Measurements from ENCODE around the gene SLC15A4. TPM values are rescaled to one million over a fixed set of nuclear protein-coding genes. Genes with fewer than 3 reads are reported as not detected.

The SLC15A4 gene
- total RNA-seq, 1 experiment from 2014 or later, result 20.6 TPM

GRCh38 chr12:128802756-128803155 lies 21.0 kb downstream of the SLC15A4 start:
- Histone ChIP-seq H3K4me1 (ENCODE audit: control insufficient read depth in 1 of 2, insufficient read depth in 2 of 2, low read length in 2 of 2) (no peaks in the 10 kb centered on the region), H4K20me1 (ENCODE audit: insufficient read depth) (no peaks in the 10 kb centered on the region), H3K36me3 (ENCODE audit: control insufficient read depth in 1 of 2, insufficient read depth in 2 of 2, low read length in 2 of 2) (peaks cover 11 to 25% of the 10 kb centered on the region in 2 experiments), H3K9me3 (ENCODE audit: control insufficient read depth in 1 of 2, insufficient read depth in 1 of 2, low read depth in 1 of 2, low read length in 2 of 2) (no peaks in the 10 kb centered on the region), H3K4me3 (replicated peaks in 1 of 2; ENCODE audit: low read depth in 1 of 2, low read length in 2 of 2) (no peak overlapping the region), H3K79me2 (ENCODE audit: insufficient read depth, low read length) (peaks cover 38% of the 10 kb centered on the region), H2AFZ (ENCODE audit: low read depth, low read length, poor library complexity, severe bottlenecking) (no peak overlapping the region), H3K27me3 (ENCODE audit: insufficient read depth, low read length) (no peaks in the 10 kb centered on the region), H3K27ac (ENCODE audit: low read depth, low read length) (no peak overlapping the region), H3K9me2 (ENCODE audit: insufficient read depth) (no peaks in the 10 kb centered on the region), H3K9ac (ENCODE audit: low read length) (no peak overlapping the region), H3K4me2 (ENCODE audit: low read length) (no peak overlapping the region)
- RAD21 ChIA-PET (ENCODE audit: low non-redundant PET in 1 of 2, low total read pairs in 2 of 2, uncharacterized antibody in 2 of 2, unreplicated experiment in 2 of 2), result no interaction called here
- CTCF ChIA-PET, result no interaction called here
- intact Hi-C loops (cut with micrococcal nuclease), result no loop called here
- DNase-seq (ENCODE audit: low read depth, low spot score), result no peak
- no peak for ATAC-seq
- TF ChIP-seq SRF (IDR thresholded peaks at IDR 0.05; ENCODE audit: low read depth) (no peak), CTCF (IDR thresholded peaks at IDR 0.05 in 2 of 3, conservative IDR thresholded peaks at IDR 0.05 in 1 of 3; ENCODE audit: borderline replicate concordance in 1 of 3, insufficient read depth in 1 of 3, low read depth in 2 of 3, low read length in 2 of 3) (no peak), ATF3 (IDR thresholded peaks at IDR 0.05) (no peak), ZFX (IDR thresholded peaks at IDR 0.05) (no peak)
- no TSS peak for BruUV-seq (replicated peaks)
- POLR2A ChIA-PET, result no interaction called here

GRCh38 chr12:128801879-128802391 lies 21.8 kb downstream of the SLC15A4 start:
- intact Hi-C loops (cut with micrococcal nuclease), result no loop called here
- no peak for DNase-seq (ENCODE audit: low read depth, low spot score)
- no peak for ATAC-seq

More at GRCh38 chr12:128801879-128802391, 21.8 kb downstream of the SLC15A4 start:
- RAD21 ChIA-PET (ENCODE audit: low non-redundant PET in 1 of 2, low total read pairs in 2 of 2, uncharacterized antibody in 2 of 2, unreplicated experiment in 2 of 2), result no interaction called here
- Histone ChIP-seq H3K4me3 (replicated peaks in 1 of 2; ENCODE audit: low read depth in 1 of 2, low read length in 2 of 2) (no peak overlapping the region), H3K9me3 (ENCODE audit: control insufficient read depth in 1 of 2, insufficient read depth in 1 of 2, low read depth in 1 of 2, low read length in 2 of 2) (no peaks in the 10 kb centered on the region), H3K79me2 (ENCODE audit: insufficient read depth, low read length) (peaks cover 38% of the 10 kb centered on the region), H3K27ac (ENCODE audit: low read depth, low read length) (no peak overlapping the region), H4K20me1 (ENCODE audit: insufficient read depth) (no peaks in the 10 kb centered on the region), H3K9me2 (ENCODE audit: insufficient read depth) (no peaks in the 10 kb centered on the region), H3K4me2 (ENCODE audit: low read length) (no peak overlapping the region), H3K4me1 (ENCODE audit: control insufficient read depth in 1 of 2, insufficient read depth in 2 of 2, low read length in 2 of 2) (no peaks in the 10 kb centered on the region), H2AFZ (ENCODE audit: low read depth, low read length, poor library complexity, severe bottlenecking) (no peak overlapping the region), H3K27me3 (ENCODE audit: insufficient read depth, low read length) (no peaks in the 10 kb centered on the region), H3K9ac (ENCODE audit: low read length) (no peak overlapping the region), H3K36me3 (ENCODE audit: control insufficient read depth in 1 of 2, insufficient read depth in 2 of 2, low read length in 2 of 2) (peaks cover 8 to 27% of the 10 kb centered on the region in 2 experiments)
- POLR2A ChIA-PET, result no interaction called here
- TF ChIP-seq ZFX (IDR thresholded peaks at IDR 0.05) (no peak), POLR2AphosphoS5 (IDR thresholded peaks at IDR 0.05; ENCODE audit: low read depth, low read length) (no peak), SP1 (IDR thresholded peaks at IDR 0.05; ENCODE audit: low read depth) (no peak), JUND (IDR thresholded peaks at IDR 0.05) (no peak), TCF7L2 (IDR thresholded peaks at IDR 0.05; ENCODE audit: borderline replicate concordance, extremely low read depth, insufficient read depth, insufficient read length) (no peak), ZNF274 (IDR thresholded peaks at IDR 0.05; ENCODE audit: low read depth, low read length) (no peak), FOSL1 (IDR thresholded peaks at IDR 0.05; ENCODE audit: low read depth) (no peak), CEBPB (IDR thresholded peaks at IDR 0.05; ENCODE audit: low read depth) (no peak), RAD21 (IDR thresholded peaks at IDR 0.05; ENCODE audit: low read depth) (no peak), EZH2phosphoT487 (IDR thresholded peaks at IDR 0.05; ENCODE audit: borderline replicate concordance) (no peak)
- CTCF ChIA-PET, result no interaction called here
- BruUV-seq (replicated peaks), result no TSS peak
